PC-3 (cell line): ENCODE measurements around the gene NINJ2.

Experiments used
- EZH2phosphoT487 ChIP-seq: fragments of 300-600 bp; sonication (generic); IDR thresholded peaks from 2 replicates; pipeline ENCODE4 v1.6.1; 2018; ENCODE audit warnings: mild to moderate bottlenecking, antibody characterized with exemption, low read length, borderline replicate concordance
- TF ChIP-seq, protein P1 (sequence below): fragments of 300-600 bp; sonication (generic); conservative IDR thresholded peaks from 2 replicates; pipeline ENCODE4 v1.5.1; 2017; ENCODE audit warnings: antibody characterized with exemption, low read depth, mild to moderate bottlenecking, low read length

- TF ChIP-seq EZH2phosphoT487: no peak
- TF ChIP-seq, protein P1, sequence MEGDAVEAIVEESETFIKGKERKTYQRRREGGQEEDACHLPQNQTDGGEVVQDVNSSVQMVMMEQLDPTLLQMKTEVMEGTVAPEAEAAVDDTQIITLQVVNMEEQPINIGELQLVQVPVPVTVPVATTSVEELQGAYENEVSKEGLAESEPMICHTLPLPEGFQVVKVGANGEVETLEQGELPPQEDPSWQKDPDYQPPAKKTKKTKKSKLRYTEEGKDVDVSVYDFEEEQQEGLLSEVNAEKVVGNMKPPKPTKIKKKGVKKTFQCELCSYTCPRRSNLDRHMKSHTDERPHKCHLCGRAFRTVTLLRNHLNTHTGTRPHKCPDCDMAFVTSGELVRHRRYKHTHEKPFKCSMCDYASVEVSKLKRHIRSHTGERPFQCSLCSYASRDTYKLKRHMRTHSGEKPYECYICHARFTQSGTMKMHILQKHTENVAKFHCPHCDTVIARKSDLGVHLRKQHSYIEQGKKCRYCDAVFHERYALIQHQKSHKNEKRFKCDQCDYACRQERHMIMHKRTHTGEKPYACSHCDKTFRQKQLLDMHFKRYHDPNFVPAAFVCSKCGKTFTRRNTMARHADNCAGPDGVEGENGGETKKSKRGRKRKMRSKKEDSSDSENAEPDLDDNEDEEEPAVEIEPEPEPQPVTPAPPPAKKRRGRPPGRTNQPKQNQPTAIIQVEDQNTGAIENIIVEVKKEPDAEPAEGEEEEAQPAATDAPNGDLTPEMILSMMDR: no peak
These were observed 40.8 kb downstream of the NINJ2 start for GRCh38 chr12:622416-622815.
